ENCODE measurements around the gene NLRP1.

Gene NLRP1

DNA sequence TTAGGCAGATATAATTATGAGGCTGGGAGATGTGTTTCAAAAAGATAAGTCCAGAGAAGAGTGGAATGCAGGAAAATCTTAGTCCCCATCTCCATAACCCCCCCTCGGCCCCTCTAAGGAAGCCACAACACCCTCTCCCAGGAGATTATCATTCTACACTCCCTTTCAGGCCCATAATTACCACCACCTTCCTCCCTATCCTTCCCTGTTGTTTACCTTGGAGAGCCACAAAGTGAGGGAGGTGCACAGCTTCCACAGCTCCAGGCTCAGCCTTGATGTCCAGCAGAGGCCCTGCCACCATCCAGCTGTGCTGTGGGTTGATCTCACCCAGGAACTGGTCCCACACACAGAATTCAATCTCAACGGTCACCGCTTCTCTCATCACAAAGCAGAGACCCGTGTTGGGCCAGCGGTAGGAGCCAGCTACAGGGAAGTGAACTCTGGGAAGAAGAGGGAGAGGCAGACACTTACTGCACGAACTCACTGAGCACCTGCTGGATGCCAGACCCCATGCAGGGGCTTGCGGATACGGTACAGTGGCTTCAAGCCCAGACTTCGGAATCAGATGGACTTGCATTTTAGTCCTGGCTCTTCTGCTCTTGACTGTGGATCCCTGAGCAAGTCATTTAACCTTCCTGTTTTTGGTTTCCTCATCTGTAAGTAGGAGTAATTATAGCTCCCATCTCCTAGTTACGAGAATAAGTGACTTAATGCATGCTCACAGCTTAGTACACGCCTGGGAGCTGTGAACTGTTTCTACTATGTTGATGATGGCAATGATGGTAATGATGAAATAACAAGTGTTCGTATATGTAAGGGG, 53.8 kb downstream of the NLRP1 start:
- Histone ChIP-seq H3K36me3 (ENCODE audit: control insufficient read depth, insufficient read depth, low read length) (no peaks in the 10 kb centered on the region), H3K27me3 (ENCODE audit: control insufficient read depth, insufficient read depth, low read length) (no peaks in the 10 kb centered on the region), H3K9me3 (ENCODE audit: control insufficient read depth, insufficient read depth, low read length) (no peaks in the 10 kb centered on the region), H3K9ac (ENCODE audit: low read depth, low read length) (no peak overlapping the region), H3K4me1 (ENCODE audit: control insufficient read depth, insufficient read depth, low read length) (no peaks in the 10 kb centered on the region), H3K4me3 (ENCODE audit: low read depth, low read length) (no peak overlapping the region)

DNA sequence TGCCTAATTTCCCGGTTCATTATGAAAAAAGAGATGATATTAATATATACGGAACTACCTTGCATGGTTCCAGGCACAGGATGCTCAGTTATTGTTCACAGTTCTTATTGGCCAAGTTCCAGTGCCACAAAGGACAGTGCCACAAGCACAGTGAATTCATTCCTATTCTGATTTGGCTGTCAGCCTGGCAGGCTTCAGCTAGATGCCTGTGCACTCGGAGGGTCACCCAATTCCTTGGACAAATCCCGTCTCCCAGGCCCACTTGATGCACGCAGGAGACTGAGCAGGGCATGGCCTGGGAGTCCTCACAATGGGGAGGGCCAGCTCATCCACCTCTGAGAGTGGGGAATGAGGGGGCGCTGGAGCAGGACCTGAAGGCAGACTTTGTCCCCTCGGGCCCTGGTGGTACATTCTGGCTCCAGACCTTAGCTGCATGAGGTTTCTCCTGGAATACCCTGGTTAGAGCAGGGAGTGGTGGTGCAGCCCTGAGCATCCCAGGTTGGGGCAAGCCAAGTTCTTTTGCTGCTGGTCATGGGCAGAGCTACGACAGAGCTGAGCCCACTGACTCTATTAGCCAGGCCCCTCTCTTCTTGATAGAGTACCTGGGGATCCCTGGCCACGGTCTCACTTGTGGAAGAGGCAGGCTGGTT, 56.6 kb downstream of the NLRP1 start:
- no peaks in the 10 kb centered on the region for H3K36me3 ChIP-seq (ENCODE audit: control insufficient read depth, insufficient read depth, low read length)

GRCh38 chr17:5526821-5527598, 57.3 kb downstream of the NLRP1 start:
- Histone ChIP-seq H3K36me3 (ENCODE audit: control insufficient read depth, insufficient read depth, low read length) (no peaks in the 10 kb centered on the region), H3K4me1 (ENCODE audit: control insufficient read depth, insufficient read depth, low read length) (no peaks in the 10 kb centered on the region), H3K9me3 (ENCODE audit: control insufficient read depth, insufficient read depth, low read length) (no peaks in the 10 kb centered on the region), H3K9ac (ENCODE audit: low read depth, low read length) (no peak overlapping the region), H3K27me3 (ENCODE audit: control insufficient read depth, insufficient read depth, low read length) (no peaks in the 10 kb centered on the region), H3K4me3 (ENCODE audit: low read depth, low read length) (no peak overlapping the region)

More for the DNA sequence above, 56.6 kb downstream of the NLRP1 start:
- Histone ChIP-seq H3K9ac (ENCODE audit: low read depth, low read length) (no peak overlapping the region), H3K4me1 (ENCODE audit: control insufficient read depth, insufficient read depth, low read length) (no peaks in the 10 kb centered on the region), H3K4me3 (ENCODE audit: low read depth, low read length) (no peak overlapping the region), H3K27me3 (ENCODE audit: control insufficient read depth, insufficient read depth, low read length) (no peaks in the 10 kb centered on the region), H3K9me3 (ENCODE audit: control insufficient read depth, insufficient read depth, low read length) (no peaks in the 10 kb centered on the region)

DNA sequence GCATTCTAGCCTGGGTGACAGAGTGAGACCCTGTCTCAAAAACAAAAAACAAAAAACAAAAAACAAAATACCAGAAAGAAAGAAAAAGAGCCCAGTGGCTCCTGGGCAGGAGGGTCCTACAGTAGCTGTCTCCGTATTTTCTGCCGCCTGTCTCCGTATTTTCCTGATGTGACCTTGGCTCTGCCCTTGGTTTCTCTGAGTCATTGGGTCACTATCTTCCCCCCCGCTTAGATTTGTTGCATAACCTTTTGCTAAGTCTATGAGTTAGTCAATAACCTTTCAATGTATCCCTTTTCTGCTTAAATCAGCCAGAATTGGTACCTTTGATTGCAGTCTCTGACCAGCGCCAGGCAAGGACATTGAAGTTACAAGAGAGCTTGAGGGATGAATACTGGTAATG, 61.1 kb downstream of the NLRP1 start:
- Histone ChIP-seq H3K4me1 (ENCODE audit: control insufficient read depth, insufficient read depth, low read length) (no peaks in the 10 kb centered on the region), H3K9me3 (ENCODE audit: control insufficient read depth, insufficient read depth, low read length) (no peaks in the 10 kb centered on the region), H3K4me3 (ENCODE audit: low read depth, low read length) (no peak overlapping the region), H3K27me3 (ENCODE audit: control insufficient read depth, insufficient read depth, low read length) (no peaks in the 10 kb centered on the region), H3K9ac (ENCODE audit: low read depth, low read length) (no peak overlapping the region), H3K36me3 (ENCODE audit: control insufficient read depth, insufficient read depth, low read length) (no peaks in the 10 kb centered on the region)

GRCh38 chr17:5522476-5522875, 61.8 kb downstream of the NLRP1 start:
- Histone ChIP-seq H3K27me3 (ENCODE audit: control insufficient read depth, insufficient read depth, low read length) (no peaks in the 10 kb centered on the region), H3K9ac (ENCODE audit: low read depth, low read length) (no peak overlapping the region), H3K4me1 (ENCODE audit: control insufficient read depth, insufficient read depth, low read length) (no peaks in the 10 kb centered on the region), H3K36me3 (ENCODE audit: control insufficient read depth, insufficient read depth, low read length) (no peaks in the 10 kb centered on the region), H3K9me3 (ENCODE audit: control insufficient read depth, insufficient read depth, low read length) (no peaks in the 10 kb centered on the region), H3K4me3 (ENCODE audit: low read depth, low read length) (no peak overlapping the region)

DNA sequence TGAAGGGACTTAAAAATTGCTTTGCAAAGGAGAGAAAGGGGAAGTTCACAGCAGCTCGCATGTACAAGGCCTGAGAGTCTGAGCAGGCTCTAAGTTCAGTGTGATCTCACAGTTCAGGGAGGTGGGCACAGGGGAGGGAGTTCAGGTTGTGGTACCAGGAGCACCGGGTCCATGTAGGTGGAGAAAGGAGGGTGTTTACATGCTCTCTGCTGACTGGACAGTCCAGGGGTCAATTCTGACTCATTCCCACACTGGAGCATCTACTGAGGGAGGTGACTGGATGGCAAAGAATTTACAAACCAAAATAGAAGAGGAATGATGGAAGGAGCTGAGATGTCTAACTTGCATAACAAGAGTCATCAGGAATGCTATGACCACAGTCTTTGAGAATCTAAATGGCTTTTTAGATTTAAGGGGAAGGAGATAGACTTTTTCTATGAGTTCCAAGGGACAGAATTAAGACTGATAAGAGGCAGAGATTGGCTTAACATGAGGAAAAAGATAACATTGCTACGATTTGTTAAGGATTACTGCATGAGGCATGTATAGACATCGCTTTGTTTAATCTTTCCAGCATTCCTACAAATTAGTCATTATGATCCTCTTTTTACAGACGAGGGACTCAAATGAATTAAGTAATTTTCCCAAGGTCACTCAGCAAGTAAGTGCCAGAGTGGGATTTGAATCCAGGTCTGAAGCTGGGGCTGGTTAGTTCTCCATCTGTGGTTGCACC, 68.1 kb downstream of the NLRP1 start:
- H3K36me3 ChIP-seq (ENCODE audit: control insufficient read depth, insufficient read depth, low read length) = no peaks in the 10 kb centered on the region
- no peaks in the 10 kb centered on the region for H3K27me3 ChIP-seq (ENCODE audit: control insufficient read depth, insufficient read depth, low read length)
- no peak overlapping the region for H3K4me3 ChIP-seq (ENCODE audit: low read depth, low read length)
- no peaks in the 10 kb centered on the region for H3K9me3 ChIP-seq (ENCODE audit: control insufficient read depth, insufficient read depth, low read length)
- H3K4me1 ChIP-seq (ENCODE audit: control insufficient read depth, insufficient read depth, low read length) = no peaks in the 10 kb centered on the region
- H3K9ac ChIP-seq (ENCODE audit: low read depth, low read length) = no peak overlapping the region

DNA sequence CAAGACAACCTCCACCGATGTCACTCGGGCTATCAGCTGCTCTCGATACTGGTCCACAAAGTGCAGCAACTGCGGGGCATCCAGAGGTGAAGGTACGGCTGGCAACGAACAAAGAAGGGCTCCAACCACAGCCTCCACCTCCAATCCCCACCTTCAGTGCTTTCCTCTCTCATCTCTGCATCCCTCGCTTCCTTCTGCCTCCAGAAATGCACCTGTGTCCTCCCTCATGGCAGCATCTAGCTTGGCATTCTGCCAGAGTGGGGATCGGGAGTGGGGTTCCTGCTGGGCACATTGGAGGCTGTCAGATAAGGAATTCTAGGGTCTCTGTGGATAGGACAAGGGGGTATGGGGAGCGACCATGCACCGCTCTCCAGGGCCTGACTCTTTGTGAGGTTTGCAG, 69.3 kb downstream of the NLRP1 start:
- Histone ChIP-seq H3K36me3 (ENCODE audit: control insufficient read depth, insufficient read depth, low read length) (no peaks in the 10 kb centered on the region), H3K27me3 (ENCODE audit: control insufficient read depth, insufficient read depth, low read length) (no peaks in the 10 kb centered on the region), H3K4me1 (ENCODE audit: control insufficient read depth, insufficient read depth, low read length) (no peaks in the 10 kb centered on the region), H3K4me3 (ENCODE audit: low read depth, low read length) (no peak overlapping the region), H3K9me3 (ENCODE audit: control insufficient read depth, insufficient read depth, low read length) (no peaks in the 10 kb centered on the region), H3K9ac (ENCODE audit: low read depth, low read length) (no peak overlapping the region)

GRCh38 chr17:5513628-5514027, 70.7 kb downstream of the NLRP1 start:
- no peaks in the 10 kb centered on the region for H3K9me3 ChIP-seq (ENCODE audit: control insufficient read depth, insufficient read depth, low read length)
- no peaks in the 10 kb centered on the region for H3K36me3 ChIP-seq (ENCODE audit: control insufficient read depth, insufficient read depth, low read length)
- no peak overlapping the region for H3K9ac ChIP-seq (ENCODE audit: low read depth, low read length)
- no peaks in the 10 kb centered on the region for H3K27me3 ChIP-seq (ENCODE audit: control insufficient read depth, insufficient read depth, low read length)
- no peaks in the 10 kb centered on the region for H3K4me1 ChIP-seq (ENCODE audit: control insufficient read depth, insufficient read depth, low read length)
- H3K4me3 ChIP-seq (ENCODE audit: low read depth, low read length) = no peak overlapping the region

GRCh38 chr17:5511401-5512225, 72.7 kb downstream of the NLRP1 start:
- Histone ChIP-seq H3K4me1 (ENCODE audit: control insufficient read depth, insufficient read depth, low read length) (no peaks in the 10 kb centered on the region), H3K9ac (ENCODE audit: low read depth, low read length) (no peak overlapping the region), H3K27me3 (ENCODE audit: control insufficient read depth, insufficient read depth, low read length) (no peaks in the 10 kb centered on the region), H3K4me3 (ENCODE audit: low read depth, low read length) (no peak overlapping the region), H3K9me3 (ENCODE audit: control insufficient read depth, insufficient read depth, low read length) (no peaks in the 10 kb centered on the region), H3K36me3 (ENCODE audit: control insufficient read depth, insufficient read depth, low read length) (no peaks in the 10 kb centered on the region)

DNA sequence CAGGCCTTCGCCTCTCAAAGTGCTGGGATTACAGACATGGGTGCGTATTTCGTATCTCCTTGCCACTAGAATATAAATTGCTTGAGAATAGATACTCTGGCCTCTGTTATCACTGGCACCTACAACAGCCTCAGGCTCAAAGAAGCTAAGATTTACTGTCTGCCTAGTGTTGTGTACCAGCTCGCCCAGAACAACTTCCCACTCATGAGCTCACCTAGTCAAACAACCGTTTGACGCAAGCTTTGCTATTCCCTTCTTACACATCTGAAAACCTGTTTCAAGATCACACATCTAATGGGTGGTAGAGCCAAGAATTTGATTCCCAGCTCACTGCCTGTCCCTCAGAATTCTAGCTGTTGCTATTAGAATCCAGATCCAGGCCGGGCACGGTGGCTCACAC, 73.5 kb downstream of the NLRP1 start:
- Histone ChIP-seq H3K9ac (ENCODE audit: low read depth, low read length) (no peak overlapping the region), H3K4me1 (ENCODE audit: control insufficient read depth, insufficient read depth, low read length) (no peaks in the 10 kb centered on the region), H3K4me3 (ENCODE audit: low read depth, low read length) (no peak overlapping the region), H3K36me3 (ENCODE audit: control insufficient read depth, insufficient read depth, low read length) (no peaks in the 10 kb centered on the region), H3K9me3 (ENCODE audit: control insufficient read depth, insufficient read depth, low read length) (no peaks in the 10 kb centered on the region), H3K27me3 (ENCODE audit: control insufficient read depth, insufficient read depth, low read length) (no peaks in the 10 kb centered on the region)

DNA sequence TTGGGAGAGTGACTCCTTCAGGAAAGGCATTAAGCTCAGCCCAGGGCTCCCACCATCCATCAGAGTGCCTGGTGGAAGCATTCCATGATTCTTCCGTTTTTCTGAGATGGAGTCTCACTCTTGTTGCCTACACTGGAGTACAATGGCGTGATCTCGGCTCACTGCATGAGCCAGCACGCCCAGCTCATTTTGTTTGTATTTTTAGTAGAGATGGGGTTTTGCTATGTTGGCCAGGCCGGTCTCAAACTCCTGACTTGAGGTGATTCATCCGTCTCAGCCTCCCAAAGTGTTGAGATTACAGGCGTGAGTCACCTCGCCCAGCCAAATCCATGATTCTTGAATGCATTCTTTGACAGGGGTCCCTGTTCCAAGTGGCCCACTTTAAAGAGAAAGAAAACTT, 74.8 kb downstream of the NLRP1 start:
- no peaks in the 10 kb centered on the region for H3K27me3 ChIP-seq (ENCODE audit: control insufficient read depth, insufficient read depth, low read length)
- H3K9ac ChIP-seq (ENCODE audit: low read depth, low read length) = no peak overlapping the region
- no peaks in the 10 kb centered on the region for H3K9me3 ChIP-seq (ENCODE audit: control insufficient read depth, insufficient read depth, low read length)
- H3K36me3 ChIP-seq (ENCODE audit: control insufficient read depth, insufficient read depth, low read length) = no peaks in the 10 kb centered on the region
- H3K4me3 ChIP-seq (ENCODE audit: low read depth, low read length) = no peak overlapping the region
- no peaks in the 10 kb centered on the region for H3K4me1 ChIP-seq (ENCODE audit: control insufficient read depth, insufficient read depth, low read length)
